ENCODE results near the gene LARGE1. TPM values are rescaled to one million over a fixed set of nuclear protein-coding genes. Genes with fewer than 3 reads are reported as not detected.

Gene LARGE1
- total RNA-seq, 1 experiment from 2014 or later, result 1.3 TPM

DNA sequence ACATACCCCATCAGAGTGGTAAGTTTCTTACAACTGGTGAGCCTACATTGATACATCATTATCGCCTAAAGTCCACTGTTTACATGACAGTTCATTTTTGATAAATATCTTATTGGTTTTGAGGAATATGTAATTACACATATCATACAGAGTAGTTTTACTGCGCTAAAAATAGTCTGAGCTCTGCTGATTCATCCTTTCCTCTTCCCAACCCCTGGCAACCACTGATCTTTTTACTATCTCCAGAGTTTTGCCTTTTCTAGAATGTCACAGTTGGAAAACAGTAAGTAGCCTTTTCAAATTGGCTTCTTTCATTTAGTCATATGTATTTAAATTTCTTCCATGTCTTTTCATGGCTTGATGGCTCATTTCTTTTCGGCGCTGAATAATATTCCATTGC is 112.8 kb downstream of the LARGE1 start:
- ChIA-PET POLR2A (ENCODE audit: unreplicated experiment) (no interaction called here), CTCF (no interaction called here)
- H3K9ac ChIP-seq (ENCODE audit: low read length), result no peak overlapping the region
- H3K9me2 ChIP-seq (replicated peaks; ENCODE audit: low read length), result no peaks in the 10 kb centered on the region
- no peaks in the 10 kb centered on the region for H3K27me3 ChIP-seq (ENCODE audit: low read length)
- H3K27ac ChIP-seq (ENCODE audit: low read length), result no peak overlapping the region
- H4K20me1 ChIP-seq (ENCODE audit: low read length), result no peaks in the 10 kb centered on the region
- TF ChIP-seq, protein P1, sequence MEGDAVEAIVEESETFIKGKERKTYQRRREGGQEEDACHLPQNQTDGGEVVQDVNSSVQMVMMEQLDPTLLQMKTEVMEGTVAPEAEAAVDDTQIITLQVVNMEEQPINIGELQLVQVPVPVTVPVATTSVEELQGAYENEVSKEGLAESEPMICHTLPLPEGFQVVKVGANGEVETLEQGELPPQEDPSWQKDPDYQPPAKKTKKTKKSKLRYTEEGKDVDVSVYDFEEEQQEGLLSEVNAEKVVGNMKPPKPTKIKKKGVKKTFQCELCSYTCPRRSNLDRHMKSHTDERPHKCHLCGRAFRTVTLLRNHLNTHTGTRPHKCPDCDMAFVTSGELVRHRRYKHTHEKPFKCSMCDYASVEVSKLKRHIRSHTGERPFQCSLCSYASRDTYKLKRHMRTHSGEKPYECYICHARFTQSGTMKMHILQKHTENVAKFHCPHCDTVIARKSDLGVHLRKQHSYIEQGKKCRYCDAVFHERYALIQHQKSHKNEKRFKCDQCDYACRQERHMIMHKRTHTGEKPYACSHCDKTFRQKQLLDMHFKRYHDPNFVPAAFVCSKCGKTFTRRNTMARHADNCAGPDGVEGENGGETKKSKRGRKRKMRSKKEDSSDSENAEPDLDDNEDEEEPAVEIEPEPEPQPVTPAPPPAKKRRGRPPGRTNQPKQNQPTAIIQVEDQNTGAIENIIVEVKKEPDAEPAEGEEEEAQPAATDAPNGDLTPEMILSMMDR (conservative IDR thresholded peaks at IDR 0.05; ENCODE audit: low read depth, low read length), result no peak
- TF ChIP-seq EZH2phosphoT487 (IDR thresholded peaks at IDR 0.05; ENCODE audit: borderline replicate concordance, low read length), result no peak
- TF ChIP-seq EZH2 (IDR thresholded peaks at IDR 0.05; ENCODE audit: low read length, unreplicated experiment), result no peak
- no peaks in the 10 kb centered on the region for H3K79me2 ChIP-seq (ENCODE audit: low read length)
- H2AFZ ChIP-seq (ENCODE audit: low read length), result no peak overlapping the region
- H3K9me3 ChIP-seq (ENCODE audit: low read length), result no peaks in the 10 kb centered on the region; the same call in 1 of the 2 replicates
- DNase-seq, result no peak
- intact Hi-C loops (cut with micrococcal nuclease), result no loop called here
- no peaks in the 10 kb centered on the region for H3K36me3 ChIP-seq (ENCODE audit: low read depth, low read length)
- H3K4me1 ChIP-seq (ENCODE audit: insufficient read depth, low read length), result no peaks in the 10 kb centered on the region
- H3K4me2 ChIP-seq (ENCODE audit: low read length), result no peak overlapping the region
- H3F3A ChIP-seq (ENCODE audit: low read length, unreplicated experiment), result no peaks in the 10 kb centered on the region
- H3K4me3 ChIP-seq (ENCODE audit: low read length), result no peak overlapping the region
- ATAC-seq, result no peak
- no TSS peak for BruUV-seq (replicated peaks)

DNA sequence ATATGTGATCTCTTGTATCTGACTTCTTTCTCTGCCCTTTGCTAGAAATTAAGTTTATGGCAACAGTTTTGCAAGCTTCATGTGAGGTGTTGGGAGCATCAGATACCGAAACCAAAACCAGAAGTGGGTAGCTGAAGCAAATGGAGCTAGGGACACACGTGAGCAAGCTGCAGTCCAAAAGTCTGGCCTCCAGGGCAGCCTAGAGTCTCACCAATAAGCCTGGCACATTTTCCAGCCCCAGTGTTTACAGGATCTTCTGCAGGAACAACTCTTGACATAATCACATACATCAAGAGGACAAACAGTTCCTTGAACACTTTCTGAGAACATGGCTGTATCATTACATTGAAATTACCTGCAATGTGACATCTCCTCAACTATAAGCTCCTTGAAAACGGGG is 114.1 kb downstream of the LARGE1 start:
- no peaks in the 10 kb centered on the region for H4K20me1 ChIP-seq (ENCODE audit: low read length)
- no peaks in the 10 kb centered on the region for H3F3A ChIP-seq (ENCODE audit: low read length, unreplicated experiment)
- DNase-seq (no peak), ATAC-seq (no peak)
- no peaks in the 10 kb centered on the region for H3K27me3 ChIP-seq (ENCODE audit: low read length)
- H3K4me3 ChIP-seq (ENCODE audit: low read length), result no peak overlapping the region
- no peak overlapping the region for H3K9ac ChIP-seq (ENCODE audit: low read length)
- no TSS peak for BruUV-seq (replicated peaks)
- ChIA-PET POLR2A (ENCODE audit: unreplicated experiment) (no interaction called here), CTCF (no interaction called here)
- H3K4me2 ChIP-seq (ENCODE audit: low read length), result no peak overlapping the region
- intact Hi-C loops (cut with micrococcal nuclease), result no loop called here
- H3K27ac ChIP-seq (ENCODE audit: low read length), result no peak overlapping the region
- TF ChIP-seq, protein P1 (conservative IDR thresholded peaks at IDR 0.05; ENCODE audit: low read depth, low read length), result no peak
- TF ChIP-seq EZH2 (IDR thresholded peaks at IDR 0.05; ENCODE audit: low read length, unreplicated experiment), result no peak
- TF ChIP-seq EZH2phosphoT487 (IDR thresholded peaks at IDR 0.05; ENCODE audit: borderline replicate concordance, low read length), result no peak
- H2AFZ ChIP-seq (ENCODE audit: low read length), result no peak overlapping the region
- H3K9me3 ChIP-seq (ENCODE audit: low read length), result no peaks in the 10 kb centered on the region; the same call in 1 of the 2 replicates
- H3K79me2 ChIP-seq (ENCODE audit: low read length), result no peaks in the 10 kb centered on the region
- no peaks in the 10 kb centered on the region for H3K4me1 ChIP-seq (ENCODE audit: insufficient read depth, low read length)
- H3K9me2 ChIP-seq (replicated peaks; ENCODE audit: low read length), result no peaks in the 10 kb centered on the region
- H3K36me3 ChIP-seq (ENCODE audit: low read depth, low read length), result no peaks in the 10 kb centered on the region

DNA sequence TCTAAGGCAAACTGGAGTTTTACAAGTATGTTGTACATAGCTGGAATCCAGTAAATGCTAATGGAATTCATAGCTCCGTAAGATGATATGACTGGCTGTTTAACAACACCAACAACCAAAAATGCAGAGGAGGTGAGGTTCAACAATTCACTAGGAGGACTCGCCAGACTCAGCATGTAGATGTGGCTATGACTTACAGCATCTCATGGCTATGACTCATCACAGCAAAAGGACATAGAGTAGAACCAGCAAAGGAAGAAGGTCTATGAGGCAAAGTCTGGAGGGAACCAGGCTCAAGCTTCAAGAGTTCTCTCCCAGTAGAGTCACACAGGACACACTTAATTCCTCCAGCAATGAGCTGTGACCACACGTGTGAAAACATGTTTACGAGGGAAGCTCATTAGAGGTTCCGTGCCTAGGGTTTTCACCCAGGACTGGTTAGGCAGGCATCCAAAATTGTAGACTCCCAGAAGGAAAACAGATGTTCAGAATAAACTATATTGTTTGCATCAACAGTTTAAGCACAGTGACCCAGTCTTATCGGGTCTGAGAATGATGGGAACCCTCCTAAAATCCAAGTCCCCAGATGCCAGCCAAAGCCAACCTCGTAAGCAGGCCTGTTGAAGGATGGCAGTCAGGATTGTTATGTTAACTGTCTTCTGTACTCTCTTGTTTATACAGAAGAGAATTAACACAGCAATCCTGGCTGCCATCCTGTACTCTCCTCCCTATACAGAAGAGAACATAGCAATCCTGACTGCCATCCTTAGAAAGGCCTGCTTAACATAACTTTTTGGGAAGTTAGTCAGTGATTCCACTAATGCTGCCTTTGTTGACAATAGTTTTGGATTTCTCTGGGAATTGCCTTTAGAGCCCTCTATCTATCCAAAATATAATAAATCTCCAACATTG is 116.6 kb downstream of the LARGE1 start:
- POLR2A ChIA-PET (ENCODE audit: unreplicated experiment), result no interaction called here

More for the DNA sequence above, 116.6 kb downstream of the LARGE1 start:
- H3K9me2 ChIP-seq (replicated peaks; ENCODE audit: low read length), result no peaks in the 10 kb centered on the region
- DNase-seq, result peak; percentile 3
- no peak overlapping the region for H3K27ac ChIP-seq (ENCODE audit: low read length)
- CTCF ChIA-PET, result no interaction called here
- H3K79me2 ChIP-seq (ENCODE audit: low read length), result no peaks in the 10 kb centered on the region
- no peaks in the 10 kb centered on the region for H3K27me3 ChIP-seq (ENCODE audit: low read length)
- no peak overlapping the region for H3K9ac ChIP-seq (ENCODE audit: low read length)
- H3K4me2 ChIP-seq (ENCODE audit: low read length), result no peak overlapping the region
- intact Hi-C loops (cut with micrococcal nuclease), result no loop called here
- ATAC-seq, result no peak
- H3K36me3 ChIP-seq (ENCODE audit: low read depth, low read length), result no peaks in the 10 kb centered on the region
- no peaks in the 10 kb centered on the region for H3F3A ChIP-seq (ENCODE audit: low read length, unreplicated experiment)
- no peak overlapping the region for H2AFZ ChIP-seq (ENCODE audit: low read length)
- no peaks in the 10 kb centered on the region for H3K4me1 ChIP-seq (ENCODE audit: insufficient read depth, low read length)
- no peaks in the 10 kb centered on the region for H4K20me1 ChIP-seq (ENCODE audit: low read length)
- no peaks in the 10 kb centered on the region; the same call in 1 of the 2 replicates for H3K9me3 ChIP-seq (ENCODE audit: low read length)
- no TSS peak for BruUV-seq (replicated peaks)
- H3K4me3 ChIP-seq (ENCODE audit: low read length), result no peak overlapping the region
- TF ChIP-seq EZH2phosphoT487 (IDR thresholded peaks at IDR 0.05; ENCODE audit: borderline replicate concordance, low read length) (no peak), EZH2 (IDR thresholded peaks at IDR 0.05; ENCODE audit: low read length, unreplicated experiment) (no peak)
- TF ChIP-seq, protein P1 (conservative IDR thresholded peaks at IDR 0.05; ENCODE audit: low read depth, low read length), result no peak
